ENCODE results near the gene TUT4.

Gene TUT4

GRCh38 chr1:52403566-52404115 is 149.3 kb downstream of the TUT4 start:
- peak; percentile 61 for DNase-seq (ENCODE audit: low read depth)

- DNase-seq (ENCODE audit: low read depth): no peak
Measured at GRCh38 chr1:52402860-52403240, 150.0 kb downstream of the TUT4 start.

GRCh38 chr1:52400131-52400530 is 152.8 kb downstream of the TUT4 start:
- DNase-seq (ENCODE audit: low read depth): no peak

GRCh38 chr1:52399629-52400028 is 153.3 kb downstream of the TUT4 start:
- DNase-seq (ENCODE audit: low read depth): no peak

GRCh38 chr1:52393174-52393573 is 159.7 kb downstream of the TUT4 start:
- no peak for DNase-seq (ENCODE audit: low read depth)

GRCh38 chr1:52386458-52386857 is 166.4 kb downstream of the TUT4 start:
- no peak for DNase-seq (ENCODE audit: low read depth)

GRCh38 chr1:52385376-52385775 is 167.5 kb downstream of the TUT4 start:
- no peak for DNase-seq (ENCODE audit: low read depth)
